Activated naive CD4-positive, alpha-beta T cell treated with anti-CD3 and anti-CD28 coated beads, Interleukin-2, amount 50 U/mL, for 24 hours (primary cell): ENCODE results near the gene ANKRD9.
"Not testable (repeated sequence)": the region's sequence is repeated elsewhere in the genome, so short reads cannot be mapped to it uniquely, and the experiment has no call there.

ENCODE experiments used
- H3K27ac Mint-ChIP-seq: one replicate; pipeline ENCODE4 v1.8.0; 2021; ENCODE audit warnings: mild to moderate bottlenecking, mixed read lengths
- H3K27me3 Mint-ChIP-seq: one replicate; pipeline ENCODE4 v1.8.0; 2021; ENCODE audit warnings: mixed read lengths
- H3K36me3 Mint-ChIP-seq: one replicate; pipeline ENCODE4 v1.8.0; 2021; ENCODE audit warnings: mixed read lengths
- H3K4me1 Mint-ChIP-seq: one replicate; pipeline ENCODE4 v1.8.0; 2021; ENCODE audit warnings: mixed read lengths
- H3K4me3 Mint-ChIP-seq: one replicate; pipeline ENCODE4 v1.8.0; 2021; ENCODE audit warnings: mild to moderate bottlenecking, mixed read lengths
- H3K9me3 Mint-ChIP-seq: one replicate; pipeline ENCODE4 v1.8.0; 2021; ENCODE audit warnings: mixed read lengths

ANKRD9 gene

GRCh38 chr14:102541029-102541491 is 31.5 kb upstream of the ANKRD9 start:
- H3K27ac Mint-ChIP-seq, H3K4me1 Mint-ChIP-seq, H3K4me3 Mint-ChIP-seq, H3K36me3 Mint-ChIP-seq, H3K9me3 Mint-ChIP-seq: not testable (repeated sequence)
- peaks cover 11% of the 10 kb centered on the region for H3K27me3 Mint-ChIP-seq

GRCh38 chr14:102540315-102541028 is 30.9 kb upstream of the ANKRD9 start:
- peaks cover 3% of the 10 kb centered on the region for H3K4me1 Mint-ChIP-seq
- H3K36me3 Mint-ChIP-seq: no peaks in the 10 kb centered on the region
- H3K27ac Mint-ChIP-seq: no peak overlapping the region
- no peaks in the 10 kb centered on the region for H3K9me3 Mint-ChIP-seq
- H3K4me3 Mint-ChIP-seq: no peak overlapping the region
- peaks cover 6% of the 10 kb centered on the region for H3K27me3 Mint-ChIP-seq

GRCh38 chr14:102539544-102540314 is 30.2 kb upstream of the ANKRD9 start:
- Mint-ChIP-seq H3K4me3 (no peak overlapping the region), H3K36me3 (no peaks in the 10 kb centered on the region), H3K9me3 (no peaks in the 10 kb centered on the region), H3K27ac (no peak overlapping the region), H3K27me3 (peaks cover 3% of the 10 kb centered on the region), H3K4me1 (no peaks in the 10 kb centered on the region)

GRCh38 chr14:102538602-102539543 is 29.3 kb upstream of the ANKRD9 start:
- Mint-ChIP-seq H3K27me3 (peaks cover 3% of the 10 kb centered on the region), H3K9me3 (no peaks in the 10 kb centered on the region), H3K4me3 (no peak overlapping the region), H3K4me1 (no peaks in the 10 kb centered on the region), H3K36me3 (no peaks in the 10 kb centered on the region), H3K27ac (no peak overlapping the region)

GRCh38 chr14:102537981-102538601 is 28.5 kb upstream of the ANKRD9 start:
- no peaks in the 10 kb centered on the region for H3K4me1 Mint-ChIP-seq
- no peak overlapping the region for H3K27ac Mint-ChIP-seq
- H3K9me3 Mint-ChIP-seq: no peaks in the 10 kb centered on the region
- no peak overlapping the region for H3K4me3 Mint-ChIP-seq
- peaks cover 2% of the 10 kb centered on the region for H3K27me3 Mint-ChIP-seq
- H3K36me3 Mint-ChIP-seq: no peaks in the 10 kb centered on the region

- Mint-ChIP-seq H3K36me3 (no peaks in the 10 kb centered on the region), H3K4me1 (no peaks in the 10 kb centered on the region), H3K27me3 (no peaks in the 10 kb centered on the region), H3K27ac (no peak overlapping the region), H3K4me3 (no peak overlapping the region), H3K9me3 (no peaks in the 10 kb centered on the region)
Observed at GRCh38 chr14:102532204-102532658, 22.7 kb upstream of the ANKRD9 start.

- Mint-ChIP-seq H3K4me1 (peaks cover under 1% of the 10 kb centered on the region), H3K4me3 (no peak overlapping the region), H3K27ac (no peak overlapping the region), H3K27me3 (no peaks in the 10 kb centered on the region), H3K9me3 (no peaks in the 10 kb centered on the region), H3K36me3 (no peaks in the 10 kb centered on the region)
Observed at GRCh38 chr14:102530828-102531478, 21.4 kb upstream of the ANKRD9 start.

GRCh38 chr14:102528431-102529170 is 19.0 kb upstream of the ANKRD9 start:
- no peak overlapping the region for H3K4me3 Mint-ChIP-seq
- H3K9me3 Mint-ChIP-seq: no peaks in the 10 kb centered on the region
- H3K27me3 Mint-ChIP-seq: no peaks in the 10 kb centered on the region
- no peak overlapping the region for H3K27ac Mint-ChIP-seq
- H3K4me1 Mint-ChIP-seq: peaks cover 21% of the 10 kb centered on the region
- H3K36me3 Mint-ChIP-seq: no peaks in the 10 kb centered on the region

GRCh38 chr14:102525929-102526497 is 16.4 kb upstream of the ANKRD9 start:
- Mint-ChIP-seq H3K27me3 (no peaks in the 10 kb centered on the region), H3K36me3 (no peaks in the 10 kb centered on the region), H3K27ac (peak overlapping the region; percentile 85), H3K9me3 (no peaks in the 10 kb centered on the region), H3K4me3 (peak overlapping the region; percentile 71), H3K4me1 (peaks cover 31% of the 10 kb centered on the region)

GRCh38 chr14:102525219-102525928 is 15.8 kb upstream of the ANKRD9 start:
- Mint-ChIP-seq H3K27me3 (no peaks in the 10 kb centered on the region), H3K36me3 (no peaks in the 10 kb centered on the region), H3K27ac (peak overlapping the region; percentile 85), H3K9me3 (no peaks in the 10 kb centered on the region), H3K4me3 (peak overlapping the region; percentile 84), H3K4me1 (peaks cover 31% of the 10 kb centered on the region)

- H3K4me1 Mint-ChIP-seq: peaks cover 31% of the 10 kb centered on the region
- H3K36me3 Mint-ChIP-seq: no peaks in the 10 kb centered on the region
- H3K27ac Mint-ChIP-seq: peak overlapping the region; percentile 83
- H3K9me3 Mint-ChIP-seq: no peaks in the 10 kb centered on the region
- H3K4me3 Mint-ChIP-seq: peak overlapping the region; percentile 84
- no peaks in the 10 kb centered on the region for H3K27me3 Mint-ChIP-seq
Observed at GRCh38 chr14:102524451-102525218, 15.1 kb upstream of the ANKRD9 start.

- no peaks in the 10 kb centered on the region for H3K27me3 Mint-ChIP-seq
- H3K4me1 Mint-ChIP-seq: peaks cover 31% of the 10 kb centered on the region
- H3K36me3 Mint-ChIP-seq: no peaks in the 10 kb centered on the region
- H3K27ac Mint-ChIP-seq: peak overlapping the region; percentile 30
- H3K4me3 Mint-ChIP-seq: peak overlapping the region; percentile 84
- no peaks in the 10 kb centered on the region for H3K9me3 Mint-ChIP-seq
Observed at GRCh38 chr14:102523569-102524450, 14.2 kb upstream of the ANKRD9 start.
